ENCODE measurements around the gene B3GNT4. TPM values are rescaled to one million over a fixed set of nuclear protein-coding genes. Genes with fewer than 3 reads are reported as not detected.

Gene B3GNT4
- total RNA-seq, 1 experiment from 2014 or later: 2.8 TPM

DNA sequence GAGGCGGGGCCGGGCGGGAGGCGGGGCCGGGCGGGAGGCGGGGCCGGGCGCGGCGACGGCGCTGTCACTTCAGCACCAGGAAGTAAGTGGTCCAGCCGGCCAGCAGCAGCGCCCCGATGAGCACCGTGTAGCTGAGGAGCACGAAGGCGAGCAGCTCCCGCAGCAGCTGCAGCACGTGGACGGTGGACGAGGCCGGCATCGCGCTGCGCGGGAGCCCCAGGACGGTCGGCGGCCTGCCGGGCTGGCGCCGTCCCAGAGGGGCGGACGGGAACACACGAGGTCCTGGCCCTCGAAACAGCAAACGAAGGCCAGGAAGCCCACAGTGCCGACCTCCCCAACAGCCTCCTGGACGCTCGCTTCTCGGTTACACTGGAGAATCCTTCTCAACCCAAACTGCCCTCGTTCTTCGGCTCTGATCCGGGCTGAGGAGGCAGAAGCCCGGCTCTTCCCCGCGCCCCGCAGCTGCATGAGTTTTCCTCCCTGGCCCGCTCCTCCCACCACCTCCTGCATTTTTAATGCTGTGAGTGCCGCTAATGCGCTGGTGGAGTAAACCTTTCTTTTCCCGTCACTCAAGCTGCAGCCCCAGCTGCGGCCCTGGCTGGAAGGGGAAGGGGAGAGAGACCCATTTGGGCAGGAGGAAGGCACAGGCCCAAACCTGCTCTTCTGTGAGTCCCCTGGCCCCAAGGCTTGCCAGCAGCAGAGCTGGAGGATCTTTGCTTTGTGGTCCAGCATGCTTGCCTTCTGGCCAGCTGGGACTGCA, 23.0 kb downstream of the B3GNT4 start:
- no peak overlapping the region for H2AFZ ChIP-seq
- BruUV-seq (replicated peaks): no TSS peak
- peak overlapping the region; percentile 66 for H3K4me2 ChIP-seq
- peaks cover 20% of the 10 kb centered on the region; the same call in 1 of the 2 replicates for H3F3A ChIP-seq (ENCODE audit: insufficient read depth, low read depth)
- CTCF ChIA-PET: no interaction called here
- no peaks in the 10 kb centered on the region for H3K9me3 ChIP-seq (ENCODE audit: insufficient read depth, low read depth)
- H4K20me1 ChIP-seq (ENCODE audit: insufficient read depth): peaks cover 15% of the 10 kb centered on the region
- no peak overlapping the region; the same call in 1 of the 2 replicates for H3K4me3 ChIP-seq
- peaks cover 33% of the 10 kb centered on the region for H3K79me2 ChIP-seq (ENCODE audit: low read depth)
- peaks cover 21% of the 10 kb centered on the region for H3K4me1 ChIP-seq (replicated peaks; ENCODE audit: insufficient read depth)
- no peak overlapping the region for H3K27ac ChIP-seq
- no peaks in the 10 kb centered on the region for H3K9me2 ChIP-seq (ENCODE audit: insufficient read depth)
- POLR2A ChIA-PET (ENCODE audit: unreplicated experiment): interaction anchor here (0.6 to 0.7 kb wide), 8 partner anchors 9 to 863 kb away, joined by 3 to 46 read pairs (median 4); partner anchors contain the start of gene RSRC2
- peaks cover 17% of the 10 kb centered on the region for H3K36me3 ChIP-seq (ENCODE audit: low read depth)
- TF ChIP-seq, protein P1, sequence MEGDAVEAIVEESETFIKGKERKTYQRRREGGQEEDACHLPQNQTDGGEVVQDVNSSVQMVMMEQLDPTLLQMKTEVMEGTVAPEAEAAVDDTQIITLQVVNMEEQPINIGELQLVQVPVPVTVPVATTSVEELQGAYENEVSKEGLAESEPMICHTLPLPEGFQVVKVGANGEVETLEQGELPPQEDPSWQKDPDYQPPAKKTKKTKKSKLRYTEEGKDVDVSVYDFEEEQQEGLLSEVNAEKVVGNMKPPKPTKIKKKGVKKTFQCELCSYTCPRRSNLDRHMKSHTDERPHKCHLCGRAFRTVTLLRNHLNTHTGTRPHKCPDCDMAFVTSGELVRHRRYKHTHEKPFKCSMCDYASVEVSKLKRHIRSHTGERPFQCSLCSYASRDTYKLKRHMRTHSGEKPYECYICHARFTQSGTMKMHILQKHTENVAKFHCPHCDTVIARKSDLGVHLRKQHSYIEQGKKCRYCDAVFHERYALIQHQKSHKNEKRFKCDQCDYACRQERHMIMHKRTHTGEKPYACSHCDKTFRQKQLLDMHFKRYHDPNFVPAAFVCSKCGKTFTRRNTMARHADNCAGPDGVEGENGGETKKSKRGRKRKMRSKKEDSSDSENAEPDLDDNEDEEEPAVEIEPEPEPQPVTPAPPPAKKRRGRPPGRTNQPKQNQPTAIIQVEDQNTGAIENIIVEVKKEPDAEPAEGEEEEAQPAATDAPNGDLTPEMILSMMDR (conservative IDR thresholded peaks at IDR 0.05): no peak
- no peak for TF ChIP-seq EZH2 (IDR thresholded peaks at IDR 0.05; ENCODE audit: low read depth)
- DNase-seq: no peak
- H3K27me3 ChIP-seq (ENCODE audit: insufficient read depth, low read depth): no peaks in the 10 kb centered on the region
- intact Hi-C loops (cut with micrococcal nuclease; ENCODE audit: unreplicated experiment): loop anchor here (1.0 kb wide), 1 partner anchor 40 kb away; the partner anchor contains the start of gene VPS33A

DNA sequence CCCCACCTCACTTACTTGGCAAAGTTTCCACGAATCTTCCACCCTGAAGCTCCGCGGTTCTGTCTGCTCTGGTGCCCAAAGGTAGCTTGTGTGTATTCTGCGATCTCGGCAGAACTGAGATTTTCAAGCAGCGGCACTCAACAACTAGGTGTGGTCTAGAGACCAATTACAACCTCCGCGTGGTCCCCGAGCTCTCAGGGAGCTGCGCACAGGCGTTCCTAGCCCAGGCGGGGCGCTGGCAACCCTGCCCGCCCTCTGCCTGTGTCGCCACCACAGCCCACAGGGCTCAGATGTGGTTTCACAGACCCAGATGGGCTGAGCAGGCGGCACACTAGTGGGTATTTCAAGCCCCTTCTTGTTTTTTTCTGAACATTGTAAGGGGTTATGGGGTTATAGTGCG, 23.8 kb downstream of the B3GNT4 start:
- Histone ChIP-seq H3K36me3 (ENCODE audit: low read depth) (peaks cover 12% of the 10 kb centered on the region), H3K4me2 (no peak overlapping the region), H3K9me2 (ENCODE audit: insufficient read depth) (no peaks in the 10 kb centered on the region), H2AFZ (no peak overlapping the region), H3K4me3 (no peak overlapping the region), H3K4me1 (replicated peaks; ENCODE audit: insufficient read depth) (peaks cover 21% of the 10 kb centered on the region), H3F3A (ENCODE audit: insufficient read depth, low read depth) (peaks cover 16% of the 10 kb centered on the region; the same call in 1 of the 2 replicates), H3K79me2 (ENCODE audit: low read depth) (peaks cover 29% of the 10 kb centered on the region), H3K27ac (no peak overlapping the region), H3K9me3 (ENCODE audit: insufficient read depth, low read depth) (no peaks in the 10 kb centered on the region), H4K20me1 (ENCODE audit: insufficient read depth) (peaks cover 12% of the 10 kb centered on the region; the same call in 1 of the 2 replicates), H3K27me3 (ENCODE audit: insufficient read depth, low read depth) (no peaks in the 10 kb centered on the region)
- POLR2A ChIA-PET (ENCODE audit: unreplicated experiment): no interaction called here
- intact Hi-C loops (cut with micrococcal nuclease; ENCODE audit: unreplicated experiment): no loop called here
- no peak for DNase-seq
- CTCF ChIA-PET: no interaction called here
- BruUV-seq (replicated peaks): no TSS peak
- TF ChIP-seq, protein P1 (conservative IDR thresholded peaks at IDR 0.05): no peak
- no peak for TF ChIP-seq EZH2 (IDR thresholded peaks at IDR 0.05; ENCODE audit: low read depth)

DNA sequence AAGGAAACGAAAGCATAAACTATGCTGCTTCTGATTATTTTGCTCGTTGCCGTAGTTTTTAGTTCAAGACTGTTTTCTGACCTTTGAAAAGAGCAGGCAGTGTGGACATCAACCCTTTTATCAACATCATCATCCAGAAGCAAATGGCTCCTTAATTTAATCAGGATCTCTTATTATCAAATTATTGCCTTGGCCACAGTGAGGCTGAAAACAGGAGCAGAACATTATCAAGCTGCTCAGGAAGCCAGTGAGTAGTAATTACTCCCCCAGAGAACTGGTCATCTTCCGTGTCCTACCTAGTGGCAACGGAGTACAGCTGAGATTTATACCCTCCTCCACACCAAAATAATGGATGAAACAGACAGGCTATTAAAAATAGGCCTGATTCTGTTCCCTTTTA, 24.6 kb downstream of the B3GNT4 start:
- no peak overlapping the region for H2AFZ ChIP-seq
- POLR2A ChIA-PET (ENCODE audit: unreplicated experiment): no interaction called here
- H3K27me3 ChIP-seq (ENCODE audit: insufficient read depth, low read depth): no peaks in the 10 kb centered on the region
- H3K9me3 ChIP-seq (ENCODE audit: insufficient read depth, low read depth): no peaks in the 10 kb centered on the region
- peaks cover 24% of the 10 kb centered on the region for H3K79me2 ChIP-seq (ENCODE audit: low read depth)
- peaks cover 16% of the 10 kb centered on the region; the same call in 1 of the 2 replicates for H3F3A ChIP-seq (ENCODE audit: insufficient read depth, low read depth)
- intact Hi-C loops (cut with micrococcal nuclease; ENCODE audit: unreplicated experiment): no loop called here
- TF ChIP-seq, protein P1 (conservative IDR thresholded peaks at IDR 0.05): no peak
- H3K27ac ChIP-seq: no peak overlapping the region
- no peak overlapping the region for H3K4me3 ChIP-seq
- H4K20me1 ChIP-seq (ENCODE audit: insufficient read depth): peaks cover 12% of the 10 kb centered on the region; the same call in 1 of the 2 replicates
- H3K9me2 ChIP-seq (ENCODE audit: insufficient read depth): no peaks in the 10 kb centered on the region
- CTCF ChIA-PET: no interaction called here
- H3K36me3 ChIP-seq (ENCODE audit: low read depth): peaks cover 12% of the 10 kb centered on the region
- no peak for DNase-seq
- BruUV-seq (replicated peaks): no TSS peak
- H3K4me2 ChIP-seq: no peak overlapping the region
- peaks cover 21% of the 10 kb centered on the region for H3K4me1 ChIP-seq (replicated peaks; ENCODE audit: insufficient read depth)
